Activated CD8-positive, alpha-beta T cell treated with anti-CD3 and anti-CD28 coated beads, Interleukin-2, amount 10 ng/mL, durations not matched to agents 7 days and 5 days (primary cell): Measurements from ENCODE around the gene MR1. TPM values are rescaled to one million over a fixed set of nuclear protein-coding genes. Genes with fewer than 3 reads are reported as not detected.
A peak's percentile ranks its signal among the peaks of the same experiment; 100 is the strongest.
"Not testable (repeated sequence)": the region's sequence is repeated elsewhere in the genome, so short reads cannot be mapped to it uniquely, and the experiment has no call there.

Experiments
- ATAC-seq: fragments of 150-1000 bp; cut with Tn5 transposase; one replicate; pipeline ENCODE4 v1.10.0; 2021; ENCODE audit warnings: moderate library complexity
- CTCF ChIA-PET: fragments of 350-600 bp; sonication (Branson Sonifier 250); formaldehyde crosslinking; loops from one replicate; lab custom pipeline; 2021; ENCODE audit warnings: antibody characterized with exemption; lab: Charles Lee
- POLR2A ChIA-PET: fragments of 350-600 bp; sonication (Branson Sonifier 250); formaldehyde crosslinking; loops from one replicate; lab custom pipeline; 2021; ENCODE audit warnings: antibody characterized with exemption; lab: Charles Lee
- DNase-seq: peaks from one replicate; pipeline ENCODE4 v3.0.0-alpha.2; 2020
- H3K27ac Mint-ChIP-seq: one replicate; pipeline ENCODE4 v1.8.0; 2021; ENCODE audit warnings: mild to moderate bottlenecking, mixed read lengths
- H3K27me3 Mint-ChIP-seq: one replicate; pipeline ENCODE4 v1.8.0; 2021; ENCODE audit warnings: low read depth, mixed read lengths
- H3K36me3 Mint-ChIP-seq: one replicate; pipeline ENCODE4 v1.8.0; 2021; ENCODE audit warnings: low read depth, mixed read lengths
- H3K4me1 Mint-ChIP-seq: one replicate; pipeline ENCODE4 v1.8.0; 2021; ENCODE audit warnings: low read depth, mixed read lengths
- H3K4me3 Mint-ChIP-seq: one replicate; pipeline ENCODE4 v1.8.0; 2021; ENCODE audit warnings: mild to moderate bottlenecking, mixed read lengths
- H3K9me3 Mint-ChIP-seq: one replicate; pipeline ENCODE4 v1.8.0; 2022; ENCODE audit warnings: mixed read lengths; ENCODE audit not compliant: insufficient read depth
- total RNA-seq, 2 experiments: library from RNA; stranded (reverse); gene quantifications; one replicate each; pipeline ENCODE4 v1.2.3, GENCODE V29; 2021

Gene MR1
- total RNA-seq, 2 experiments from 2014 or later = 27.9 to 29.3 TPM

DNA sequence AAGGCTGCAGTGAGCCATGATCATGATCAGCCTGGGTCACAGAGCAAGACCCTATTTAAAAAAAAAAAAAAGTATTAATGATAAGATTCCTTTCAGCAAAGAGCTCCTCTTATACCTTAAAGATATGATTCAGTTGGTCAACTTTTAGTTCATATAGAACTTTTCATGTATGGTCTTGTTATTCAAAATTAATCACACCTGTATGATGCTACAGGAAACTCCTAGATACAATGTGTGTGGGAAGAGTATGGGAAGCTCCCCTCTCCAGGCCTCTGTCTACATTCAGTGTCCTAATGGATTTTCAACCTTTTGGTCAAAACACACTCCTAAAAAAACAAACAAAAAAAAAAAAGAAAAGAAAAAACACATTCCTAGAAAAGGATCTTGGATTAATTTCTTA, 17.1 kb downstream of the MR1 start:
- no peak overlapping the region for H3K27ac Mint-ChIP-seq
- no peak overlapping the region for H3K4me3 Mint-ChIP-seq

DNA sequence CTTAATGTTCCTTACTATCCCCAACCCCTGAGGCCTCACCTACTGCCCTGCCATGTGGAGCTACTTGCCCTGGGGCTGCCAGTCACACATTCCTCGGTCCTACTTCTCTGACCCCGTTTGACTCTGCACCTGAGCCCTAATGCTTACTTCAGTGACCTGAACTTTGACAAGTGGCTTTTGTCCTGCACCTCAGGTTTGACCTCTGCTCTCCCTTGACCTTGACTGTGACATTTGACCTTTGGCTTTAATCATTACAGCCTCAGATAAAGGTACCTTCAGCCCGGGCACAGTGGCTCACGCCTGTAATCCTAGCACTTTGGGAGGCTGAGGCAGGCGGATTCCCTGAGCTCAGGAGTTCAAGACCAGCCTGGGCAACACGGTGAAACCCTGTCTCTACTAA, 22.8 kb downstream of the MR1 start:
- Mint-ChIP-seq H3K4me1 (no peaks in the 10 kb centered on the region), H3K27me3 (no peaks in the 10 kb centered on the region), H3K27ac (no peak overlapping the region), H3K4me3 (no peak overlapping the region), H3K9me3 (peaks cover 7% of the 10 kb centered on the region), H3K36me3 (peaks cover 59% of the 10 kb centered on the region)
- DNase-seq (no peak), ATAC-seq (no peak)
- ChIA-PET CTCF (interaction anchor here (1.3 to 2.5 kb wide), 2 partner anchors 19 to 27 kb away, joined by 4 to 13 read pairs; no protein-coding TSS in a partner anchor), POLR2A (interaction anchor here (0.9 kb wide), 1 partner anchor 33 kb away, joined by 3 read pairs; no protein-coding TSS in a partner anchor)

More for the DNA sequence above, 17.1 kb downstream of the MR1 start:
- CTCF ChIA-PET = no interaction called here
- Mint-ChIP-seq H3K9me3 (no peaks in the 10 kb centered on the region), H3K36me3 (peaks cover 48% of the 10 kb centered on the region), H3K4me1 (peaks cover 11% of the 10 kb centered on the region), H3K27me3 (no peaks in the 10 kb centered on the region)
- no peak for DNase-seq
- no peak for ATAC-seq
- POLR2A ChIA-PET = no interaction called here

DNA sequence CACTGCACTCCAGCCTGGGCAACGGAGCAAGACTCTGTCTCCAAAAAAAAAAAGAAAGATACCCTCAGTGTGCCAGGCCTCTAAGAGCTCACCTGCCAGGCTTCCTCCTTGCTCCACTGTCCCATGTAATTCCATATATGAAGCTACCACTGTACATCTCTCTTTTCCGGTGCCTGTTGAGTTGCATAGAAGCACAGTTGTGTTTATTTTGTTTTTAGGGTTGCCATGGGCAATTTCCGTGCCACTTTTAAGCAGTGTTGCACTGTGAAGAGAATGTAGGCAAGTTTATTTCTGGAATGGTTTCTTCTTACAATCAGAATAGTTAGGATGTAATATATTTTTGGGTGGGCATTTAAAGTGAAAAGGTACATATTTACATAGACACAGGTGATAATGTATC, 23.3 kb downstream of the MR1 start:
- no peak for ATAC-seq
- no peak for DNase-seq
- CTCF ChIA-PET = interaction anchor here (1.3 kb wide), 1 partner anchor 27 kb away, joined by 4 read pairs; no protein-coding TSS in a partner anchor
- Mint-ChIP-seq H3K4me3 (no peak overlapping the region), H3K27ac (no peak overlapping the region), H3K27me3 (no peaks in the 10 kb centered on the region), H3K9me3 (peaks cover 7% of the 10 kb centered on the region), H3K36me3 (peaks cover 59% of the 10 kb centered on the region), H3K4me1 (peaks cover 5% of the 10 kb centered on the region)
- POLR2A ChIA-PET = interaction anchor here (0.9 kb wide), 1 partner anchor 32 kb away, joined by 3 read pairs; no protein-coding TSS in a partner anchor

DNA sequence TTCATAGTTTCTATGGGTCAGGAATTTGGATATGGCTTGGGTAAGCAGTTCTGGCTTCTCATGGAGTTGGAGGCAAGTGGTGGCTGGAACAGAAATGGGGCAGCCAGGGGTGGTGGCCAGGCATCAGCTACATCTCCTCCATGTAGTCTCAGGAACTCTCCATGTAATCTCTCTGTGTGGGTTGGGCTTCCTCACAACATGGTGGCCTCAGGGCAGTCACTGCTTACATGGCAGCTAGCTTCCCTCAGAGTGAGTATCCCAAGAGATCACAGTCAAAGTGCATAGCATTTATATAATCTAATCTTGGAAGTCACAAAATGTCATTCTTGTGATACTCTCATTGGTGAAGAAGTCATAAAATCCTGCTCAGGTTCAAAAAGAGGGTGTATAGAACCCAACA, 25.7 kb downstream of the MR1 start:
- H3K4me3 Mint-ChIP-seq = no peak overlapping the region
- H3K27me3 Mint-ChIP-seq = no peaks in the 10 kb centered on the region
- POLR2A ChIA-PET = no interaction called here
- ATAC-seq (no peak), DNase-seq (no peak)
- H3K36me3 Mint-ChIP-seq = peaks cover 47% of the 10 kb centered on the region
- H3K4me1 Mint-ChIP-seq = peaks cover 22% of the 10 kb centered on the region
- H3K9me3 Mint-ChIP-seq = peaks cover 7% of the 10 kb centered on the region
- no peak overlapping the region for H3K27ac Mint-ChIP-seq
- CTCF ChIA-PET = interaction anchor here (1.1 kb wide), 1 partner anchor 76 kb away, joined by 3 read pairs; no protein-coding TSS in a partner anchor

DNA sequence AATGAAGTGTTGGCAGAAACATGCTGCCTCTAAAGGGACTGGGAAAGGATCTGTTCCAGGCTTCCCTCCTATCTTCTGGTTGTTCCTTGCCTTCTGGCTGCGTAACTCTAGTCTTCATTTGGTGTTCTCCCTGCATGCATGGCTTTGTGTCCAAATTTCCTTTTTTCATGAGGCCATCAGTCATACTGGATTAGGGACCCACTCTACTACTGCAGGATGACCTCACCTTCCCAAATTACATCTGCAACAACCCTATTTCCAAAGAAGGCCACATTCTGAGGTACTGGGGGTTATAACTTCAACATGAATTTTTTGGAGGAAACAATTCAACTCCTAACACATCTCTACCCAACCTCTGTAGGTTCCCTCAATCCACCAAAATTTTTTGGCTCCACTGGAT, 26.3 kb downstream of the MR1 start:
- no peak for DNase-seq
- Mint-ChIP-seq H3K27me3 (no peaks in the 10 kb centered on the region), H3K36me3 (peaks cover 45% of the 10 kb centered on the region), H3K27ac (no peak overlapping the region), H3K4me1 (peaks cover 22% of the 10 kb centered on the region), H3K4me3 (no peak overlapping the region), H3K9me3 (peaks cover 7% of the 10 kb centered on the region)
- ATAC-seq = no peak
- ChIA-PET CTCF (no interaction called here), POLR2A (no interaction called here)

DNA sequence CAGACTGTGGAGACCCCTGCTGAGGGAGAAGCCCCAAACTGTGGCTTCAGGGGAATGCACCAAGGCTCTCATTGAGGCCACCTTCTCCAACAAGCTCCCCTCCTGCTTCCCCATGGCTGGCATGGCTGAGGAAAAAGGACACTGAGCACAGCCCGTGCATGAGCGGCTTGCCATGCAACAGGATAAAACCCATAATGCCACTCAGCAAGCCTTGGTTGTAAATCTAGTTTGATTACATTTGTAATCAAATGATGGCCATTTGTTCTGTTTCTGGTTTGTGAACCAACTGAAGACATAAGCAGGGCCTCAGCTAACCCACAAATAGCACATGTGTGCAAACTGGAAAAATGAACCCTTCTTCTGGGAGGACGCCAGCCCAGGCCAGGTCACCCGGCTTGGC, 27.2 kb downstream of the MR1 start:
- H3K4me3 Mint-ChIP-seq, ATAC-seq, H3K9me3 Mint-ChIP-seq, H3K27me3 Mint-ChIP-seq, H3K27ac Mint-ChIP-seq, DNase-seq: not testable (repeated sequence)
- Mint-ChIP-seq H3K4me1 (peaks cover 22% of the 10 kb centered on the region), H3K36me3 (peaks cover 37% of the 10 kb centered on the region)
- POLR2A ChIA-PET = interaction anchor here (1.0 to 2.9 kb wide), 3 partner anchors 17 to 105 kb away, joined by 3 to 22 read pairs (median 3); partner anchors contain the start of gene IER5
- CTCF ChIA-PET = interaction anchor here (0.6 to 6.3 kb wide), 4 partner anchors 22 to 436 kb away, joined by 3 to 31 read pairs (median 10); no protein-coding TSS in a partner anchor

DNA sequence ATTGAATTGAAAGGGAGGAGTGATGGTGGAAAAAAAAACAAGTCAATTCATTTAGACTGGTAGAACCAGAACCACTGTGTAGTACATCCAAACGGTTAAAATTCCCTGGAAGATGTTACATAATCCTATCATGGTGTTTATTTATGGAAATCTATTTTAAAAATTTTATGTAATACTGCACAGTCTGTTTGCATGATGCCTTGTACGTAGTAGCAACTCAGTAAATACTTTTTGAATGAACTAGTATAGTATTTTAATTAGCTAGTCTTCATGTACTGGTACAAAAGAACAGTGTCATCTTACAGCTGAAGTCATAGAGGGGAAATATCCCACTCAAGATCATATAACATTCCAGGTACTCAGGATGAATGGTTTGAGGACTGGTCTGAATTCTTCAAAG, 27.7 kb downstream of the MR1 start:
- H3K4me3 Mint-ChIP-seq = no peak overlapping the region
- H3K27ac Mint-ChIP-seq = peak overlapping the region; percentile 94
- H3K4me1 Mint-ChIP-seq = peaks cover 22% of the 10 kb centered on the region
- CTCF ChIA-PET = interaction anchor here (1.2 to 6.3 kb wide), 7 partner anchors 11 to 81 kb away, joined by 3 to 31 read pairs (median 9); no protein-coding TSS in a partner anchor
- no peak for DNase-seq
- peaks cover 7% of the 10 kb centered on the region for H3K9me3 Mint-ChIP-seq
- no peak for ATAC-seq
- peaks cover 35% of the 10 kb centered on the region for H3K36me3 Mint-ChIP-seq
- POLR2A ChIA-PET = interaction anchor here (0.6 to 2.9 kb wide), 4 partner anchors 11 to 105 kb away, joined by 3 to 22 read pairs (median 3); partner anchors contain the start of gene IER5
- H3K27me3 Mint-ChIP-seq = no peaks in the 10 kb centered on the region

DNA sequence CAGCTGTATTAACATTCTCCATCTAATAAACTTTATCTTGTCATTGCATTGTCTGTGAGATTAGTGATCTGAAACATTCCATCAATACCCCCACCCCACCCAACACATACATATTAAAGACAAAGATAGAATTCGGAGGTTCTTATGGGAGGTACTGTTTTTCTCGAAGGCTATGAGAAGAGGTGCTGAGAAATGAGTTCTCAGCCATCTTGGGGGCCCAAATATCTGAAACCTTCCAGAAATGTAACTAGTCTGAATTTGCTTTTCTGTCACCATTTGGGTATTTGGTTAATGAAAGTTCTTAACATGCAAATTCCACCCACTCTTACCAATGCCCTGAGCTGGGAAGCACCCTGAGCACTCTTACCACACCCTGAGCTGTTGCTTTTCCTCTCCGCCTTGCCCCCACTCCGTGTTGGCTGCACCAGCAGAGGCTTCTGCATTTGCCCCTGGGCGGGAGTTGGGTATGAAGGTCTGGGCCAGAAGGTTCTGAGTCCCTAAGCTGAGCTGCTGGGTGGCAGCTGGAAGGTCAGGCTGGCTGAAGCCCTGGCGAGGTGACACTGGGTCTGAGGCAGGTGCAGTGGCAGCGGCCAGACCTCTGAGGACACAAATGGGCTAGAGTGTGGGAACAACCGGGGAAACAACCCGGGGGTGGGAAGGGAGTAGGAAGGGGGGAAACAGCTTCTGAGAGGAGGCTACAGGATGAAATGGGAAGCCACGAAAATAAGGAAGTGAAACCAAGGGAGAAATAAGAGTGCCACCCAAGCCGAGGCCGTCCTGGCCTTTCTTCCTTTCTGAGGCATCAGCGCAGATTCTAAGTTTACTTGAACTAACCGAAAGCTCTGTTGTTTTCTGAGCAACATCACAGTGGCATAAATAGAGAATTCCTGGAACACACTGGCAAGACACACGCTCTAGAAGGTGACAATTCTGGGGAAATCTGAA, 28.4 kb downstream of the MR1 start:
- H3K27ac Mint-ChIP-seq = peak overlapping the region; percentile 94
- POLR2A ChIA-PET = interaction anchor here (0.6 to 2.9 kb wide), 7 partner anchors 11 to 104 kb away, joined by 3 to 22 read pairs (median 3); partner anchors contain the start of genes IER5 and MR1
- peaks cover 30% of the 10 kb centered on the region for H3K36me3 Mint-ChIP-seq
- peak overlapping the region; percentile 60 for H3K4me3 Mint-ChIP-seq
- ATAC-seq (peak; percentile 52), DNase-seq (no peak)
- peaks cover 22% of the 10 kb centered on the region for H3K4me1 Mint-ChIP-seq
- CTCF ChIA-PET = interaction anchor here (0.7 to 6.3 kb wide), 13 partner anchors 10 to 180 kb away, joined by 3 to 31 read pairs (median 3); no protein-coding TSS in a partner anchor
- H3K9me3 Mint-ChIP-seq = peaks cover 7% of the 10 kb centered on the region
- H3K27me3 Mint-ChIP-seq = no peaks in the 10 kb centered on the region

DNA sequence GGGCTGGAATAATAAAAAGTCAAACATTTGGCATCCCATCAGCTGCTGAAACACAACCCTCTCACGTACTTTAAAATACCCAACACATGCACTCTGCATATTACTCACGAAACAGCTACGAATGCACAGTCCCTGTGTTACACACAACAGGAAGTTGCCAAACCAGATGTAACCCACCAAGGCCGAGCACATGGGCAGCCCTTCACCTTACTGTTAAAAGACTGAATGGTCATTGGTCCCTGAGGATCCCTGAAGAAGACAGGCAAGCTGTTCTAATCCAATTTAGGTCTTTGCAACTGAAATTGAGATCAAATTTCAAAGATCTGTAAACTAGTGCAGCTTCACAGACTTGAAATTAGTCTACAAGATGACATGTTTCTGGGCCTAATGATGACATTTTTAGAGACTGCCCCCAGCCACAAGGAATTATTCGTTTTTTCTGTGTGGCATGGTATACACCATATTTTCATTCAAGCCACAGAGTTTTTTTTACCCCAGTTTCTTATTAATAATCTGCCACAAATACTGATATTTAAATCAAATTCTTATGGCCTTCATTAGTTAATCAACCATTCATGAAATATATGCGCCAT, 29.1 kb downstream of the MR1 start:
- ChIA-PET POLR2A (interaction anchor here (0.7 to 2.9 kb wide), 6 partner anchors 19 to 69 kb away, joined by 3 to 22 read pairs (median 3); partner anchors contain the start of genes IER5 and MR1), CTCF (interaction anchor here (0.7 to 6.3 kb wide), 13 partner anchors 10 to 181 kb away, joined by 3 to 31 read pairs (median 3); no protein-coding TSS in a partner anchor)
- ATAC-seq (peak; percentile 89), DNase-seq (peak; percentile 69)
- Mint-ChIP-seq H3K36me3 (peaks cover 27% of the 10 kb centered on the region), H3K9me3 (peaks cover 7% of the 10 kb centered on the region), H3K27me3 (no peaks in the 10 kb centered on the region), H3K27ac (peak overlapping the region; percentile 94), H3K4me1 (peaks cover 22% of the 10 kb centered on the region), H3K4me3 (peak overlapping the region; percentile 60)

DNA sequence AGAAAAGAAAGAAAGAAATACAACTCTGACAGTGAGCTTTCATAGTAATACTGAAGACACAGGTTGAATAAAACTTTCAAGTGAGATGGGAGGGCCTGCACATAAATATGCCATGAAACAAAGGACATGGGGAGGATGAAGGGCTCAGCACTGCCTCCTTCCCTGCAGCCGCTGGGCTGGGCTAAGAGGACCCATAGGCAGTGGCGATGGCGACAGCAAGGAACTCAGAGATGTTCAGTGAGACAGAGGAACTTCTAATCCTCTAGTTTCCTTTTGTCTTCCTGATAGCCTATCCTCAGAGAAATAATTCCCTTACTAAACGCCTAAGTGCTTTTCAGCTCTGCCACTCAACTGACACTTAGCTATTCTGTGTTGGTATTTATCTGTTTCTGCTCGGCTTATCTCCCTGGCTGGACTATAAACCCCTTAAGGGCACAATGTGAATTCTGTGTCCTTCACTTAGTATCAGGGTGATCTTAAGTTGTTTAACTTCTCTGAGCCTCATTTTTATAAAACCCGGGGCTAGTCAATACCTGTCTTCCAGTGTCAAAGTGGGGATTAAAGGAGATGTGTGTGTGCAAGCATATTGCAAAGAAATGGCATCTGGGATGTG, 30.3 kb downstream of the MR1 start:
- ChIA-PET POLR2A (interaction anchor here (2.9 kb wide), 1 partner anchor 26 kb away, joined by 22 read pairs; the partner anchor contains the start of gene IER5), CTCF (interaction anchor here (2.5 to 6.3 kb wide), 2 partner anchors 20 to 79 kb away, joined by 13 to 31 read pairs; no protein-coding TSS in a partner anchor)
- ATAC-seq (no peak), DNase-seq (no peak)
- peaks cover 7% of the 10 kb centered on the region for H3K9me3 Mint-ChIP-seq
- H3K27ac Mint-ChIP-seq = peak overlapping the region; percentile 22
- H3K27me3 Mint-ChIP-seq = peaks cover 4% of the 10 kb centered on the region
- peaks cover 16% of the 10 kb centered on the region for H3K36me3 Mint-ChIP-seq
- H3K4me1 Mint-ChIP-seq = peaks cover 22% of the 10 kb centered on the region
- no peak overlapping the region for H3K4me3 Mint-ChIP-seq

DNA sequence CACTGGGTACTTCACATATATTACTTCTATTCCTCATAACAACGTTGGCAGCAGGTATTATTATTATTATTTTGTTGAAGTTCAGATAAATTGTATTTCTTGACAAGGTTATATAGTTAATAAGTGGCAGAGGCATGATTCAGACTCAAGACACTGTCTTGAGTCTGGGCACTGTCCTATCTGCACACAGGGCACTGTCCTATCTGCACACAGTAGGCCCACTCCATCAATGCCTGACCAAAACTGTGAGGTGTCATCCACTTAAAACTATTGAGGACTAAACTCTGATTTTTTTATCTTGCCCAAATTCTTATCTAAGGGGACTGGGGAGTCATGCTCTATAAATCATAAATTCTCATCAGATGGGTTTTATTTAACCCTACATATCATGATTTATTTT, 30.9 kb downstream of the MR1 start:
- peaks cover 4% of the 10 kb centered on the region for H3K27me3 Mint-ChIP-seq
- H3K9me3 Mint-ChIP-seq = peaks cover 1% of the 10 kb centered on the region
- ATAC-seq = no peak
- no peak overlapping the region for H3K4me3 Mint-ChIP-seq
- DNase-seq = no peak
- H3K36me3 Mint-ChIP-seq = peaks cover 11% of the 10 kb centered on the region
- ChIA-PET POLR2A (no interaction called here), CTCF (interaction anchor here (6.3 kb wide), 1 partner anchor 78 kb away, joined by 31 read pairs; no protein-coding TSS in a partner anchor)
- no peak overlapping the region for H3K27ac Mint-ChIP-seq
- peaks cover 22% of the 10 kb centered on the region for H3K4me1 Mint-ChIP-seq
